GM20431 (cell line): ENCODE results near the gene STT3B.

Source experiments
- in situ Hi-C: fragments of 300-500 bp; cut with MseI, MboI; formaldehyde crosslinking; loops from one replicate; pipeline ENCODE4 v1.15.0; 2020; ENCODE audit warnings: low sequenced_read_pairs; ENCODE audit not compliant: unreplicated experiment

The STT3B gene

GRCh38 chr3:31515486-31516284, 17.0 kb upstream of the STT3B start:
- in situ Hi-C loops = no loop called here

GRCh38 chr3:31516757-31517156, 16.0 kb upstream of the STT3B start:
- in situ Hi-C loops = no loop called here

- in situ Hi-C loops = no loop called here
Observed at GRCh38 chr3:31521468-31521867, 11.3 kb upstream of the STT3B start.

GRCh38 chr3:31522152-31522551, 10.6 kb upstream of the STT3B start:
- in situ Hi-C loops = no loop called here

GRCh38 chr3:31523543-31523942, 9.2 kb upstream of the STT3B start:
- in situ Hi-C loops = no loop called here

- in situ Hi-C loops = no loop called here
Observed at GRCh38 chr3:31525532-31525931, 7.2 kb upstream of the STT3B start.

- in situ Hi-C loops = no loop called here
Observed at GRCh38 chr3:31529421-31529820, 3.3 kb upstream of the STT3B start.

- in situ Hi-C loops = no loop called here
Observed at GRCh38 chr3:31530039-31530959, 2.4 kb upstream of the STT3B start.

GRCh38 chr3:31530960-31531335, 1.8 kb upstream of the STT3B start:
- in situ Hi-C loops = no loop called here

GRCh38 chr3:31531452-31531991, 1.2 kb upstream of the STT3B start:
- in situ Hi-C loops = no loop called here

- in situ Hi-C loops = no loop called here
Observed at GRCh38 chr3:31531992-31532586, 636 bp upstream of the STT3B start.

GRCh38 chr3:31533169-31534064, 692 bp downstream of the STT3B start:
- in situ Hi-C loops = no loop called here

GRCh38 chr3:31534065-31534425, 1.3 kb downstream of the STT3B start:
- in situ Hi-C loops = no loop called here

GRCh38 chr3:31536497-31536896, 3.8 kb downstream of the STT3B start:
- in situ Hi-C loops = no loop called here

- in situ Hi-C loops = no loop called here
Observed at GRCh38 chr3:31538801-31539200, 6.1 kb downstream of the STT3B start.

- in situ Hi-C loops = no loop called here
Observed at GRCh38 chr3:31539275-31539674, 6.5 kb downstream of the STT3B start.

GRCh38 chr3:31541089-31541488, 8.4 kb downstream of the STT3B start:
- in situ Hi-C loops = no loop called here

GRCh38 chr3:31542246-31542645, 9.5 kb downstream of the STT3B start:
- in situ Hi-C loops = no loop called here

- in situ Hi-C loops = no loop called here
Observed at GRCh38 chr3:31543375-31543774, 10.7 kb downstream of the STT3B start.

GRCh38 chr3:31544634-31545033, 11.9 kb downstream of the STT3B start:
- in situ Hi-C loops = no loop called here
